HPDE6-E6E7 (cell line): ENCODE measurements around the gene CCDC60.

Experiments
- DNase-seq: peaks from one replicate; pipeline ENCODE4 v3.0.0; 2011; ENCODE audit warnings: missing footprints; ENCODE audit errors: extremely low spot score

Gene CCDC60

DNA sequence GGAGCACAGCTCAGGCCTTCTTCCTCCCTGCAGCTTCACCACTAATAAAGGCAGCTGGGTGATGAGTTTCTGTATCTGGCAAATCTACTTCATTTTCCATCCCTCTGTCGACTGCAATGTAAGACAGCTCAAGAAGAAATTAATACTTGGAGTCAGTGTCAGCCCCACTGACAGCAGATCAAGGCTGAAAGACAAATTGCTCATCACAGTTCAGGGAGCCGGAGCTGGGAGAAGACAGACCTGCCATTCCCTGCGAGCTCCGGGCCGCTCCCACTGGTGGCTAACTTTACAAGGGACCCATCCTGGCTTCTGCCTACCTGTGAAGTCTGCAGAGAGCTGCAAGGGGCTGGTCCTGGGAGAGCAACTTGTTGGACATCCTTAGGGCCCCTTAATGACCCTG, 49.8 kb downstream of the CCDC60 start:
- no peak for DNase-seq

DNA sequence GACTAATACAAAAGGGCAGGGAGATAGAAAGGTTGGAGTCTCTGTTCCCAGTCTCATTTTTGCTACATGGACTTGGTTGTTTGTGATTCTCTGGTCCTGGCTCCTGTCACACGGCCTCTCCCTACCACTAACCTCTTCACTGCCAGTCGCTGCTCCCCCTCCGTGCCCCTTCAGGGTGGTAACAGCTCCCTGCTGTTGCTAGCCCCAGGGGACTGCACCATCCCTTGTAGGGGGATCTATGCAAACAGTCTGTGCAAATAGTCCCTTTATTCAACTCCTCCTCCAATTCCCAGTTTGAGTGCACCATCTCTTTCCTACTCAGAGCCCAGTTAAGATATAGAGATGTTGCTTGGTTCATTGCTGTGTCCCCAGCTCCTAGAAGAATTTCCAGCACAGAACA, 51.1 kb downstream of the CCDC60 start:
- no peak for DNase-seq

DNA sequence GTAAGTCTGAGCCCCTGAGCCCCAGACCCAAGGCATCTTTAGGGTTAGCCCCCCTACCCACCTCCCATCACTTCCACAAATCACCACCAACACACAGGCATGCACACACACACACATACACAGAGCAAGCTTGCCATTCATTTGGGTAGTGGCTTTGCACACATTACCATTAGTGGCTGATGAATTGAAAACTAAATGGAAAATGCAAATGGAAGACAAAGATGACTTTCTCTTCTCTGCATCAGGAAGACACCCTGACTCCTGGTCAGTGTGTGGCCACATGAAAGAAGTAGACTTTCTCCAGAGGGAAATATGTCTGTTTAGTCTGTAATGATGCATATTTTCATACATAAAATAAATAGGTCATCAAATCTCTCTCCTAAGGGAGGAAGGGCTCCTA, 55.2 kb downstream of the CCDC60 start:
- DNase-seq: no peak

- no peak for DNase-seq
Measured at GRCh38 chr12:119391673-119392072, 57.1 kb downstream of the CCDC60 start.

- DNase-seq: no peak
Measured at GRCh38 chr12:119393677-119394076, 59.1 kb downstream of the CCDC60 start.

GRCh38 chr12:119397540-119397939, 63.0 kb downstream of the CCDC60 start:
- DNase-seq: no peak

DNA sequence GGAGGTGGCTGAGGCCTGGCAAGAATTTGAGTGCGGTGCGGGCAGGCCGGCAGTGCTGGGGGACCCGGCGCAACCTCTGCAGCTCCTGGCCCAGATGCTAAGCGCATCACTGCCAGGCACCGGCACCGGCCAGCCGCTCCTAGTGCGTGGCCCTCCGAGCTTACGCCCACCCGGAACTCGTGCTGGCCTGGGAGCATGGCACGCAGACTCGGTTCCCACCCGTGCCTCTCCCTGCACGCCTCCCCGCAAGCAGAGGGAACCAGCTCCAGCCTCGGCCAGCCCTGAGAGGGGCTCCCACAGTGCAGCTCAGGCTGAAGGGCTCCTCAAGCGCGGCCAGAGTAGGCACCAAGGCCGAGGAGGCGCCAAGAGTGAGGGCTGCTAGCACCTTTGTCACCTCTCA, 63.7 kb downstream of the CCDC60 start:
- no peak for DNase-seq

- DNase-seq: no peak
Measured at GRCh38 chr12:119399301-119399700, 64.8 kb downstream of the CCDC60 start.

- DNase-seq: no peak
Measured at GRCh38 chr12:119406308-119406707, 71.8 kb downstream of the CCDC60 start.

- no peak for DNase-seq
Measured at GRCh38 chr12:119406811-119407210, 72.3 kb downstream of the CCDC60 start.

DNA sequence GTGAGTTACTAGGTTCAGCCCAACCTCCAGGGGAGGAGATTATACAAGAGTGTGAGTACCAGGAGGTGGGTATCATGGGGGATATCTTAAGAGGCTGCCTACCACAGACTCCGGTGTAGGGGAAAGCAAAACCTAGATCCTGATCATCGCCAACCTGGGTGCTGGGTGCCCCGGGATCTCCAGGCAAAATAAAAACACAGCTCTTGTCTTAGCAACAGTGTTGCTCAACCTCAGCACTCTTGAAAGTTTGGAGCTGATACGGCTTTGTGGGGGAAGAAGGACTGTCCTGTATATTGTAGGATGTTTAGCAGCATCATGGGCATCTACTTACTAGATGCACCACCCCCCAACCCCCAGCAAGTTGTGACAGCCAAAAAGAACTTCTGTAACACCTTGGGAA, 74.5 kb downstream of the CCDC60 start:
- no peak for DNase-seq

DNA sequence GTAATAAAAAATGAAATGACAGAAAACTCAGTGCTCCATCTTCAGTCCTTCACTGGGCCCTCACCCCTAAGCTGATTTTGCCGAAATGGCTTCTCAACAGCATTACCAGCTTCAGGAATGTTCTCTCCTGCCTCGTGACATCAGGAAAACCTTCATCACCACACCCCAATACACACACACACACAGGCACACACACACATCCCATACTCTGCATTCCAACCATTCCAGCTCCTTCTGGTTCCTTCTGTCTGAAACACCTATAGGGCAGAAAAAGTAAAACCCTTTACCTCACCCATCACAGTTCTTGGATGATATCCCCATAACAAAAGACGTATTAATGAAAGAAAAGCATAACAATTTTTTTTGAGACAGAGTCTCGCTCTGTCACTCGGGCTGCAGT, 75.9 kb downstream of the CCDC60 start:
- DNase-seq: no peak

DNA sequence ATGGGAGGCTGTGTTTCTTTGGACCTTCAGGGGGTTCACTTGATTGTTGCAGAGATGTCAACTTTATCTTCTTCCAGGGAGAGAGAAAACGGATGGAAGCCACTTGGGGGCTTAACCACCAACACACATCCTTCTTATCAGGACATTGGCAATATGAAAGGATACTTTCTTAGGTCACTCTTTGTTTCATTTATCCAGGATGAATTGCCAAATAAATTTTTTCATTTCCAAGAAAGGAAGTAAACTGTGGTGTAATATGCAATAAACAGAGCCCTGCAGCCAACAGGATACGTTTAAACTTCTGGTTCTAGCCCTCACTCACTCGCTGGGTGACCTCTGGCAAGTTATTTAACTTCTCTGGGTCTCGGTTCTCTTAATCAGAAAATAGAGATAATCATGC, 77.8 kb downstream of the CCDC60 start:
- no peak for DNase-seq

DNA sequence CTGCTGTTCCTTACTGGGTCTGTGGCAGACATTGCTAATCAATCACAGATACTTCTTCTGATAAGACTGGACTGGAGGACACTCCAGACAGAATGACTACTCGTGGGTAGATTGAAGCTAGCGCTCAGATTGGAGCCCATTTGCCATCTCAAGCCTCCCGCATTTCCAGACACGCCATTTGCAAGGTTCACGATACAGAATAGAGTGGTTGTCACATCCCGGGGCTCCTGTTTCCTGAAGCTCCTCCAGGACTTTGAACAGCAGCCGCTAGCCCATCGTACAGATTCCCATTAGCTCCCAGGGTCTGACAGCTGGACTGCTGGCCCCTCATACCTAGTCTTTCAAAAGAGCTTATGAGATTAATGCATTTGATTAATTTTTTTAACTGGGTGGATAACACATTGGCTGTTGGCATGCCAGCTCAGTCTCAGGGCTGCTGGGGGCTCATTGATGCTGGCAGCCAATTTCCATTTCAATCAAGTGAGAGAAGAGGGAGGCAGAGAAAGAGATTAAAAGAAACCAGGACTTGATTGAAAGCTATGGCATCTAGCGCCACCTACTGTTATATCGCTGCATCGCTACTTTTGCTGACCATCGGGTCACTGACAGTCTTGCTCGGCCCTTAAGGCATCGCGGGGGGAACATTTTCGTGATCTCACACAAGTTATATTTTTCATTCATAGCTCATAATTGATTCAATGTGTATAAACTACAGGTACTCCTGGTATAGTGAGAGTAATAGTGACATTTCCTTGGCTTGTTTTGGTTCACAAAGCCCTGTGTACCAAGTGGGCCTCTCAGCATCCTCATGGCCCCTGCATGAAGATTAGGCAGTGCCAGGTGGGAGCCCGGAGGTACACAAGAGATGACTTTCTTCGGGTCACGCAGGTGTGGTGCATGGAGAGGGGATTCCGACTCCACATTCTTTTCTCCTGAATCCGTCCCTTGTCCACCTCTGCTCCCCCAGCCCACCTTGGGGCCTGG, 78.6 kb downstream of the CCDC60 start:
- peak; percentile 6 for DNase-seq

GRCh38 chr12:119415714-119416113, 81.2 kb downstream of the CCDC60 start:
- no peak for DNase-seq

GRCh38 chr12:119417440-119417839, 82.9 kb downstream of the CCDC60 start:
- DNase-seq: no peak

GRCh38 chr12:119419381-119419780, 84.9 kb downstream of the CCDC60 start:
- no peak for DNase-seq

DNA sequence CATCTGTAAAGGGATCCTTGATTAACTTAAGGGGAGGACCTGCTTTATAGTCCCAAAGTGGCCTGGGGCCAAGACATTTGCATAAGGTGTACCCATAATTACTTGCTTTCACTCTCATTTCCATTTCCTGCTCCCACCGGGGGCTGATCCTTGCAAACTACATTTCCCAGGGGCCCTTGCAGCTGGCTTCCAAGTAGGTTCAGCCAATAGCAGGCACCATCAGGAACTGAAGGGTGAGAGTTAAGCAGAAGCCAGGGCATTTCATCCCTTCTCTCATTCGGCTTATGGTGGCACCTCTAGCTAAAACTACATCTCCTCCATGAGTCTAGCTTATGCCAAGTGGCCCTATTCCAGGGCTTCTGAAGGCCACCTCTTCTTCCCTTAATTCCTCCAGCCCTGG, 88.8 kb downstream of the CCDC60 start:
- DNase-seq: no peak

- DNase-seq: no peak
Measured at GRCh38 chr12:119425623-119426022, 91.1 kb downstream of the CCDC60 start.

- no peak for DNase-seq
Measured at GRCh38 chr12:119431151-119431550, 96.6 kb downstream of the CCDC60 start.

GRCh38 chr12:119432949-119433348, 98.4 kb downstream of the CCDC60 start:
- no peak for DNase-seq

DNA sequence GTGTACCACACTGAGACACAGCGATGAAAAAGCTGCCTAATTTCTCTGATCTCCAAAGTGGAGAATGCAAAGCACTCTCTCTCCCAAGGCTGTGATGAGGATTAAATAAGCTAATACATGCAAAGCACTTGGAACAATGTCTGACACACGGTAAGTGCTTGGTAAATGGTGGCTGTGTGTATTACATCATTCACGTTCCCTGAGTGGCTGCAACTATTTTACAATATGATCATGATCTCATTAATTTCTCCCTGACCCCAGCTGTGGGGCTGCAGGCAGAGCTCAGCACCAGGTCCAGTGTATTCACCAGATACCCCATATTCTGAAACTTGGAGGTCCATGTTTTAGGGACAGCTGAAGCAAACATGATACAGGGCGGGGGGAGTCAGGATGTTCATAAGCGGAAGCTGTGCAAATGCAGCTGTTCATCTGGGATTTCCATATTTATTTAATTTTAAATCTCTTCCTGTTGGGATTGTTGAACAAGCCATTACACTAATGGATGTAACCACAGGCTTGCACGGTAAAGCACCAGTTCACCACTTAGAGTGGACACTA, 106.4 kb downstream of the CCDC60 start:
- no peak for DNase-seq

- DNase-seq: no peak
Measured at GRCh38 chr12:119444462-119445044, 110.0 kb downstream of the CCDC60 start.
